Measurements from ENCODE around the gene TMEM91.

TMEM91 gene

DNA sequence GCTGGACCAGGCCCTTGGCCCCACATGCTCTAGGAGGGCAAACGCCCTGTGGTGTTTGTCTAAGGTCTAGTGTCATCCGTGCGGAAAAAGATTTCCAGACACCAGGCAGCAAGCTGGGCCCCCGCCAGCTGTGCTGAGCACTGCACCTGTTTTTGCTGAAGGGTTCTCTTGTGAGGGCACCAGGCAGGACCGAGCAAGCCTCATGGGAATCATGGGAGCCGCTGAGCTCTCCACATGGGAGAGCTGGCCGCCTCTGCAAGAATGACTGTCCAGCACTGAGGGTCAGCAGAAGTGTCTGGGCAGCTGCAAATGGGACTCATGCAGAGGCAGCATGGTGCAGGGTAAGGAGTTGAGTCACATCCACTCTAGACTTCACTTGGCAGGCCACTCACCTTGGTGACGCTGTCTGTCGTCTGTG, 38.8 kb downstream of the TMEM91 start:
- Histone ChIP-seq H3K27ac (ENCODE audit: low read depth, low read length) (no peak overlapping the region), H3F3A (ENCODE audit: control insufficient read depth, insufficient read depth) (no peaks in the 10 kb centered on the region), H3K36me3 (ENCODE audit: control insufficient read depth, low read length) (peaks cover 8% of the 10 kb centered on the region; the same call in 1 of the 2 replicates), H3K4me3 (ENCODE audit: low read length) (no peak overlapping the region), H3K4me2 (ENCODE audit: low read length) (no peak overlapping the region), H3K4me1 (ENCODE audit: control insufficient read depth, low read length) (no peaks in the 10 kb centered on the region), H4K20me1 (ENCODE audit: control insufficient read depth, insufficient read depth, low read depth, low read length) (no peaks in the 10 kb centered on the region), H3K27me3 (ENCODE audit: control insufficient read depth, low read length) (no peaks in the 10 kb centered on the region), H3K79me2 (ENCODE audit: control insufficient read depth, low read length) (no peaks in the 10 kb centered on the region), H3K9me3 (ENCODE audit: control insufficient read depth, insufficient read depth, low read length) (no peaks in the 10 kb centered on the region), H3K9me2 (replicated peaks; ENCODE audit: control insufficient read depth, low read length) (no peaks in the 10 kb centered on the region)
- TF ChIP-seq EZH2phosphoT487 (IDR thresholded peaks at IDR 0.05; ENCODE audit: borderline replicate concordance, low read length), result no peak
- TF ChIP-seq, protein P1, sequence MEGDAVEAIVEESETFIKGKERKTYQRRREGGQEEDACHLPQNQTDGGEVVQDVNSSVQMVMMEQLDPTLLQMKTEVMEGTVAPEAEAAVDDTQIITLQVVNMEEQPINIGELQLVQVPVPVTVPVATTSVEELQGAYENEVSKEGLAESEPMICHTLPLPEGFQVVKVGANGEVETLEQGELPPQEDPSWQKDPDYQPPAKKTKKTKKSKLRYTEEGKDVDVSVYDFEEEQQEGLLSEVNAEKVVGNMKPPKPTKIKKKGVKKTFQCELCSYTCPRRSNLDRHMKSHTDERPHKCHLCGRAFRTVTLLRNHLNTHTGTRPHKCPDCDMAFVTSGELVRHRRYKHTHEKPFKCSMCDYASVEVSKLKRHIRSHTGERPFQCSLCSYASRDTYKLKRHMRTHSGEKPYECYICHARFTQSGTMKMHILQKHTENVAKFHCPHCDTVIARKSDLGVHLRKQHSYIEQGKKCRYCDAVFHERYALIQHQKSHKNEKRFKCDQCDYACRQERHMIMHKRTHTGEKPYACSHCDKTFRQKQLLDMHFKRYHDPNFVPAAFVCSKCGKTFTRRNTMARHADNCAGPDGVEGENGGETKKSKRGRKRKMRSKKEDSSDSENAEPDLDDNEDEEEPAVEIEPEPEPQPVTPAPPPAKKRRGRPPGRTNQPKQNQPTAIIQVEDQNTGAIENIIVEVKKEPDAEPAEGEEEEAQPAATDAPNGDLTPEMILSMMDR (IDR thresholded peaks at IDR 0.05; ENCODE audit: low read depth, low read length, poor library complexity, severe bottlenecking), result no peak

DNA sequence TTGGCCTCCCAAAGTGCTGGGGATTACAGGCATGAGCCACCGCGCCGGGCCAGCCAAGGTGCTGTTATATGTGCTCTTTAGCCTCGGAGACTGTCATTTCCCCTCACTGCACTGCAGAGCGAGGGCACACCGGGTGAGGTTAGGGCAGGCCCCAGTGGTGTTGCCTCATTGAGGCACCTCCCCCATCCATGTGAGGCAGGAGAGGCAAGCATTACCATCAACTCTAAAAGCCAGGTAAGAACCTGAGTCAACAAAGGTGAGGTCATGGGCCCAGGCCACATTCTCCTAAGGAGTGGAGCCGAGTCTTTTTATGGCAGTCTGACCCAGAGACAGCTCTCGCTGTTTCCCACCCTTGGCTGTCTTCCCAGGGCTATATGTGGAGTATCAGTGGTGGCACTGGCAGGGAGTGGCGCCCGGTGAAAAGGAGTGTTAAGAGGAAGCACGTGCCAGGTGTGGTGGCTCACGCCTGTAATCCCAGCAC, 39.9 kb downstream of the TMEM91 start:
- H3K4me2 ChIP-seq (ENCODE audit: low read length), result no peak overlapping the region
- H4K20me1 ChIP-seq (ENCODE audit: control insufficient read depth, insufficient read depth, low read depth, low read length), result no peaks in the 10 kb centered on the region
- H3K4me1 ChIP-seq (ENCODE audit: control insufficient read depth, low read length), result no peaks in the 10 kb centered on the region
- H3K9me2 ChIP-seq (replicated peaks; ENCODE audit: control insufficient read depth, low read length), result no peaks in the 10 kb centered on the region
- no peaks in the 10 kb centered on the region for H3F3A ChIP-seq (ENCODE audit: control insufficient read depth, insufficient read depth)
- H3K27ac ChIP-seq (ENCODE audit: low read depth, low read length), result no peak overlapping the region
- no peaks in the 10 kb centered on the region for H3K9me3 ChIP-seq (ENCODE audit: control insufficient read depth, insufficient read depth, low read length)
- H3K27me3 ChIP-seq (ENCODE audit: control insufficient read depth, low read length), result no peaks in the 10 kb centered on the region
- H3K4me3 ChIP-seq (ENCODE audit: low read length), result no peak overlapping the region
- TF ChIP-seq, protein P1 (IDR thresholded peaks at IDR 0.05; ENCODE audit: low read depth, low read length, poor library complexity, severe bottlenecking), result no peak
- TF ChIP-seq EZH2phosphoT487 (IDR thresholded peaks at IDR 0.05; ENCODE audit: borderline replicate concordance, low read length), result no peak
- peaks cover 8% of the 10 kb centered on the region; the same call in 1 of the 2 replicates for H3K36me3 ChIP-seq (ENCODE audit: control insufficient read depth, low read length)
- H3K79me2 ChIP-seq (ENCODE audit: control insufficient read depth, low read length), result no peaks in the 10 kb centered on the region

DNA sequence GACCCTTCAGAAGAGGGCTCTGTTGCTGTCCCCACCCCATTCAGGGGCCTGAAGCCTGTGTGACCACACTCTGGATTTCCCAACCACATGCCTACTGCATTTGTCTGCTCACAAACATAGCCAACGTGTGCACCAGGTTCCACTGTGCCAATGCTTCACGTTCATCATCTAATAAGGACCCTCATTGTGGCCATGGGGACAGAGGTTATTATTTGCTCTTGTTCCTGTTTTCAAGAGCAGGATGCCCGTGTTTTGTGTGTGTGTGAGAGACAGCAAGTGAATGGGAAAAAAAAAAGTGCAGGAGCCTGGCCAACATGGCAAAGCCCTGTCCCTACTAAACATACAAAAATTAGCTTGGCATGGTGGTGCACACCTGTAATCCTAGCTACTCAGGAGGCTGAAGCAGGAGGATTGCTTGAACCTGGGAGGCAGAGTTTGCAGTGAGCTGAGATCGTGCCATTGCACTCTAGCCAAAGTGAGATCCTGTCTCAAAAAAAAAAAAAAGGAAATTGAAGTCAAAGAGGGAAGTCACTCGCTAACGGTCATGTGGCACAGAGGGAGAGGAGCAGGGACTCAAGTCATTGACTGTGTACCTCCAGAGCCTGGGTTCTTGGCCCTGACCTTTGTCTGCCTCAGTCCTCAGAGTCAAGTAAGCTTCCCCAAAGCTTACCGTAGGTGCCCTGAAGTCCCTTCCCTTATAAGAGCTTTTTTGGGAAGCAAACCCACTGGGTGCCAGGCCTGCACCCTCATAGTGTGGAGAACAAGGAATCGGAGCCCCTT, 44.0 kb downstream of the TMEM91 start:
- Histone ChIP-seq H3K27ac (ENCODE audit: low read depth, low read length) (no peak overlapping the region), H3K9me2 (replicated peaks; ENCODE audit: control insufficient read depth, low read length) (no peaks in the 10 kb centered on the region), H3K9me3 (ENCODE audit: control insufficient read depth, insufficient read depth, low read length) (no peaks in the 10 kb centered on the region), H4K20me1 (ENCODE audit: control insufficient read depth, insufficient read depth, low read depth, low read length) (no peaks in the 10 kb centered on the region), H3K36me3 (ENCODE audit: control insufficient read depth, low read length) (peaks cover 13% of the 10 kb centered on the region; the same call in 1 of the 2 replicates), H3K27me3 (ENCODE audit: control insufficient read depth, low read length) (no peaks in the 10 kb centered on the region), H3K79me2 (ENCODE audit: control insufficient read depth, low read length) (no peaks in the 10 kb centered on the region), H3K4me3 (ENCODE audit: low read length) (no peak overlapping the region), H3K4me2 (ENCODE audit: low read length) (no peak overlapping the region), H3K4me1 (ENCODE audit: control insufficient read depth, low read length) (no peaks in the 10 kb centered on the region), H3F3A (ENCODE audit: control insufficient read depth, insufficient read depth) (no peaks in the 10 kb centered on the region)
- no peak for TF ChIP-seq EZH2phosphoT487 (IDR thresholded peaks at IDR 0.05; ENCODE audit: borderline replicate concordance, low read length)
- TF ChIP-seq, protein P1 (IDR thresholded peaks at IDR 0.05; ENCODE audit: low read depth, low read length, poor library complexity, severe bottlenecking), result no peak
